K562 (cell line): Measurements from ENCODE around the gene SHISA7. TPM values are rescaled to one million over a fixed set of nuclear protein-coding genes. Genes with fewer than 3 reads are reported as not detected.
A peak's percentile ranks its signal among the peaks of the same experiment; 100 is the strongest.

Experiments
- BCOR ChIP-seq: fragments of 450-650 bp; IDR thresholded peaks from 2 replicates; pipeline ENCODE4 v1.6.1; 2016
- CEBPG ChIP-seq, 3 experiments: fragments of 200-800 bp in 1 of 3; sonication (Bioruptor generic) in 1 of 3; sonication (generic) in 1 of 3; formaldehyde crosslinking in 1 of 3; IDR thresholded peaks in 2 of 3; conservative IDR thresholded peaks in 1 of 3; 2 replicates each; pipeline versions ENCODE4 v1.6.1 to v1.8.0; 2016 to 2022; ENCODE audit warnings: missing compliant biosample characterization in 2 of 3, missing genetic modification characterization in 2 of 3, mild to moderate bottlenecking in 1 of 3, missing genetic modification reagents in 1 of 3
- CREM ChIP-seq: IDR thresholded peaks from 2 replicates; pipeline ENCODE4 v1.6.1; 2014; ENCODE audit warnings: antibody characterized with exemption, low read depth
- CTBP1 ChIP-seq: fragments of 450-650 bp; IDR thresholded peaks from 2 replicates; pipeline ENCODE4 v1.6.1; 2016; ENCODE audit warnings: borderline replicate concordance
- CTCF ChIP-seq, 3 experiments: IDR thresholded peaks in 2 of 3; conservative IDR thresholded peaks in 1 of 3; 2 replicates each; pipeline ENCODE4 v1.5.1; 2011 to 2012; ENCODE audit warnings: low read length in 3 of 3, mild to moderate bottlenecking in 3 of 3, control low read depth in 2 of 3, improper control_type of control experiment in 1 of 3, inconsistent platforms in 1 of 3, low read depth in 1 of 3, mixed read lengths in 1 of 3, moderate library complexity in 1 of 3; ENCODE audit not compliant: insufficient read depth in 2 of 3
- MAZ ChIP-seq, 2 experiments: fragments of 450-650 bp in 1 of 2; sonication (generic) in 1 of 2; formaldehyde crosslinking; IDR thresholded peaks in 1 of 2; conservative IDR thresholded peaks in 1 of 2; 2 replicates each; pipeline versions ENCODE4 v1.4.0 to v1.5.0; 2020; ENCODE audit warnings: mild to moderate bottlenecking in 1 of 2, missing genetic modification reagents in 1 of 2
- NBN ChIP-seq: fragments of 450-650 bp; IDR thresholded peaks from 2 replicates; pipeline ENCODE4 v1.6.1; 2016; ENCODE audit warnings: low read depth, mild to moderate bottlenecking
- PHF20 ChIP-seq: fragments of 450-650 bp; IDR thresholded peaks from 2 replicates; pipeline ENCODE4 v1.6.1; 2018; ENCODE audit not compliant: partially characterized antibody
- TAF7 ChIP-seq: fragments of 450-650 bp; IDR thresholded peaks from 2 replicates; pipeline ENCODE4 v1.6.1; 2016; ENCODE audit warnings: missing genetic modification characterization, missing compliant biosample characterization
- ZBTB40 ChIP-seq, 2 experiments: fragments of 450-650 bp in 1 of 2; sonication (generic) in 1 of 2; formaldehyde crosslinking in 1 of 2; IDR thresholded peaks; 2 replicates each; pipeline versions ENCODE4 v1.7.1 to v1.9.0; 2016 to 2022; ENCODE audit warnings: inconsistent platforms in 1 of 2, mild to moderate bottlenecking in 1 of 2, missing genetic modification reagents in 1 of 2
- ZNF586 ChIP-seq: fragments of 450-650 bp; formaldehyde crosslinking; conservative IDR thresholded peaks from 2 replicates; pipeline ENCODE4 v1.4.0; 2020; ENCODE audit warnings: mild to moderate bottlenecking, moderate library complexity
- ZNF766 ChIP-seq: fragments of 200-800 bp; sonication (Bioruptor generic); conservative IDR thresholded peaks from 2 replicates; pipeline ENCODE4 v1.6.1; 2016; ENCODE audit warnings: missing genetic modification characterization, missing compliant biosample characterization
- polyA plus RNA-seq, 8 experiments: library from polyadenylated mRNA; depleted of rRNA in 4 of 8; stranded (reverse) in 5 of 8; unstranded in 3 of 8; fragments of >200 nt; fragmentation: Nextera tagmentation in 2 of 8; fragmentation: Illumina TruSeq in 1 of 8; extraction: Ambion mirVana in 2 of 8; extraction: Trizol in 1 of 8; gene quantifications; 2 replicates each; pipeline versions ENCODE4 v1.2.1 to v1.2.3, GENCODE V29; 2011 to 2014; ENCODE audit warnings: inconsistent platforms in 1 of 8, missing spikeins in 1 of 8
- total RNA-seq, 7 experiments: library from RNA; depleted of rRNA in 6 of 7; stranded (reverse); fragments of >200 nt in 6 of 7; fragmentation: Illumina TruSeq in 2 of 7; extraction: Trizol in 2 of 7; gene quantifications; 2 replicates each; pipeline versions ENCODE4 v1.2.1 to v1.2.3, GENCODE V29; 2011 to 2021; ENCODE audit warnings: low replicate concordance in 1 of 7
- TF ChIP-seq, protein P1 (sequence below): sonication (generic); formaldehyde crosslinking; IDR thresholded peaks from 2 replicates; pipeline ENCODE4 v1.8.1; 2023; ENCODE audit warnings: mild to moderate bottlenecking, missing genetic modification reagents

SHISA7 gene
- total and polyA plus RNA-seq, 9 of the 15 experiments (the other 6 are each of a cell fraction or from before 2014, with no cell fraction given) = 0.01 to 0.40 (median 0.07) TPM

- TF ChIP-seq CTBP1 (0 out of 2 replicates have a peak, but pooled peaks have one; percentile 34), PHF20 (peak; percentile 65), MAZ (CRISPR knock-in tag; conservative IDR thresholded peaks at IDR 0.05 in 1 of 2, IDR thresholded peaks at IDR 0.05 in 1 of 2) (peak; percentile 92 to 94), ZNF586 (no peak), ZNF766 (CRISPR knock-in tag) (peak; percentile 75), TAF7 (0 out of 2 replicates have a peak, but pooled peaks have one; percentile 12), BCOR (peak; percentile 26), NBN (peak; percentile 50; the same call in 1 of the 2 replicates), CREM (peak; percentile 99), CEBPG (CRISPR knock-in tag; IDR thresholded peaks at IDR 0.05) (no peak), CEBPG (tag; conservative IDR thresholded peaks at IDR 0.05 in 1 of 2, IDR thresholded peaks at IDR 0.05 in 1 of 2) (no peak), ZBTB40 (IDR thresholded peaks at IDR 0.05) (no peak; the same call in 1 of the 2 replicates), ZBTB40 (CRISPR knock-in tag; IDR thresholded peaks at IDR 0.05) (no peak), CTCF (IDR thresholded peaks at IDR 0.05 in 2 of 3, conservative IDR thresholded peaks at IDR 0.05 in 1 of 3; ENCODE audit: insufficient read depth in 2 of 3, low read depth in 1 of 3, low read length in 3 of 3) (peak in 1 of 3 experiments; percentile 11; a peak in 1 of 6 replicates)
- TF ChIP-seq, protein P1, sequence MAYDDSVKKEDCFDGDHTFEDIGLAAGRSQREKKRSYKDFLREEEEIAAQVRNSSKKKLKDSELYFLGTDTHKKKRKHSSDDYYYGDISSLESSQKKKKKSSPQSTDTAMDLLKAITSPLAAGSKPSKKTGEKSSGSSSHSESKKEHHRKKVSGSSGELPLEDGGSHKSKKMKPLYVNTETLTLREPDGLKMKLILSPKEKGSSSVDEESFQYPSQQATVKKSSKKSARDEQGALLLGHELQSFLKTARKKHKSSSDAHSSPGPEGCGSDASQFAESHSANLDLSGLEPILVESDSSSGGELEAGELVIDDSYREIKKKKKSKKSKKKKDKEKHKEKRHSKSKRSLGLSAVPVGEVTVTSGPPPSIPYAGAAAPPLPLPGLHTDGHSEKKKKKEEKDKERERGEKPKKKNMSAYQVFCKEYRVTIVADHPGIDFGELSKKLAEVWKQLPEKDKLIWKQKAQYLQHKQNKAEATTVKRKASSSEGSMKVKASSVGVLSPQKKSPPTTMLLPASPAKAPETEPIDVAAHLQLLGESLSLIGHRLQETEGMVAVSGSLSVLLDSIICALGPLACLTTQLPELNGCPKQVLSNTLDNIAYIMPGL = no peak
Measured at GRCh38 chr19:55476100-55476775, 33.1 kb upstream of the SHISA7 start, which contains the start of gene ZNF628 (continued).
